ENCODE results near the gene LRRC25. TPM values are rescaled to one million over a fixed set of nuclear protein-coding genes. Genes with fewer than 3 reads are reported as not detected.

Gene LRRC25
- total RNA-seq, 1 donor from 2014 or later = not detected

DNA sequence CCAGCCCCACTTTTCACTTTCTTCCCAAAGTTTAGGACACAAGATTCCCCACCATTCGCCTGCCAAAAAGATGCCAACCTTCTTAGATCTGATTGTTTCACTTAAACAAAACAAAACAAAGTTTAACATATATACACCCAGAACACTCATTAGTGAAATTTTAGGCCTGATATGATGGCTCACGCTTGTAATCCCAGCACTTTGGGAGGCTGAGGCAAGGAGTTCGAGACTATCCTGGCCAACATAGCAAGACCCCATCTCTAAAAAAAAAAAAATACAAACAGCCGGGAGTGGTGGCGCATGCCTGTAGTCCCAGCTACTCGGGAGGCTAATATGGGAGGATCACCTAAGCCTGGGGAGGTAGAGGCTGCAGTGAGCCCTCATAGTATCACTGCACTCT is 52.1 kb downstream of the LRRC25 start:
- H3K36me3 Mint-ChIP-seq (ENCODE audit: low read depth) = peaks cover 9% of the 10 kb centered on the region
- H3K4me1 Mint-ChIP-seq (ENCODE audit: low read depth) = peaks cover 6% of the 10 kb centered on the region
- no peak overlapping the region for H3K27ac Mint-ChIP-seq (ENCODE audit: unreplicated experiment)
- no peak overlapping the region for H3K4me3 Mint-ChIP-seq (ENCODE audit: unreplicated experiment)
- no peak for DNase-seq (ENCODE audit: low spot score)
- TF ChIP-seq, protein P1, sequence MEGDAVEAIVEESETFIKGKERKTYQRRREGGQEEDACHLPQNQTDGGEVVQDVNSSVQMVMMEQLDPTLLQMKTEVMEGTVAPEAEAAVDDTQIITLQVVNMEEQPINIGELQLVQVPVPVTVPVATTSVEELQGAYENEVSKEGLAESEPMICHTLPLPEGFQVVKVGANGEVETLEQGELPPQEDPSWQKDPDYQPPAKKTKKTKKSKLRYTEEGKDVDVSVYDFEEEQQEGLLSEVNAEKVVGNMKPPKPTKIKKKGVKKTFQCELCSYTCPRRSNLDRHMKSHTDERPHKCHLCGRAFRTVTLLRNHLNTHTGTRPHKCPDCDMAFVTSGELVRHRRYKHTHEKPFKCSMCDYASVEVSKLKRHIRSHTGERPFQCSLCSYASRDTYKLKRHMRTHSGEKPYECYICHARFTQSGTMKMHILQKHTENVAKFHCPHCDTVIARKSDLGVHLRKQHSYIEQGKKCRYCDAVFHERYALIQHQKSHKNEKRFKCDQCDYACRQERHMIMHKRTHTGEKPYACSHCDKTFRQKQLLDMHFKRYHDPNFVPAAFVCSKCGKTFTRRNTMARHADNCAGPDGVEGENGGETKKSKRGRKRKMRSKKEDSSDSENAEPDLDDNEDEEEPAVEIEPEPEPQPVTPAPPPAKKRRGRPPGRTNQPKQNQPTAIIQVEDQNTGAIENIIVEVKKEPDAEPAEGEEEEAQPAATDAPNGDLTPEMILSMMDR (IDR thresholded peaks at IDR 0.05) = no peak
- no peaks in the 10 kb centered on the region for H3K27me3 Mint-ChIP-seq (ENCODE audit: low read depth)
- no peaks in the 10 kb centered on the region for H3K9me3 Mint-ChIP-seq (ENCODE audit: low read depth)

DNA sequence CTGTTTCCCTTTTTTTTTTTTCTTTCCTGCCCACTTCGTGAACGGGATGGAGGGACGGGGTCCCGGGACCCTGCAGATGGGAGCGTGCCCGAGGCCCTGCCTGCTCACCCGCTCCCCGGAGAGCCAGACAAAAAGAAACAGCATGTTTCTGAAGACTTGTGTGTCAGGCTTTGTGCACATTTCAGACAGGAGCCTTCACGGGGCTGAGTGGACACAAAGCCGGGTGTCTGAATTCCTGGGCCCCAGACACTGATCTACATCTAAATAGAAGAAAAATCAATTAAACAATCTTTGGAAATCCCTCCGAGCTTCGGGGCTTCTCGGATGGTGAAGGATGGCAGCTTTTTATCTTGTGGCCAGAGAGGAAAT is 52.9 kb downstream of the LRRC25 start:
- H3K4me1 Mint-ChIP-seq (ENCODE audit: low read depth) = peaks cover 9% of the 10 kb centered on the region
- peaks cover 9% of the 10 kb centered on the region for H3K36me3 Mint-ChIP-seq (ENCODE audit: low read depth)
- H3K27me3 Mint-ChIP-seq (ENCODE audit: low read depth) = no peaks in the 10 kb centered on the region
- no peak overlapping the region for H3K27ac Mint-ChIP-seq (ENCODE audit: unreplicated experiment)
- TF ChIP-seq, protein P1 (IDR thresholded peaks at IDR 0.05) = no peak
- no peak overlapping the region for H3K4me3 Mint-ChIP-seq (ENCODE audit: unreplicated experiment)
- no peaks in the 10 kb centered on the region for H3K9me3 Mint-ChIP-seq (ENCODE audit: low read depth)
- DNase-seq (ENCODE audit: low spot score) = no peak

GRCh38 chr19:18342090-18342632 is 55.3 kb downstream of the LRRC25 start:
- no peaks in the 10 kb centered on the region for H3K9me3 Mint-ChIP-seq (ENCODE audit: low read depth)
- DNase-seq (ENCODE audit: low spot score) = no peak
- H3K4me3 Mint-ChIP-seq (ENCODE audit: unreplicated experiment) = no peak overlapping the region
- peaks cover 9% of the 10 kb centered on the region for H3K36me3 Mint-ChIP-seq (ENCODE audit: low read depth)
- H3K27me3 Mint-ChIP-seq (ENCODE audit: low read depth) = no peaks in the 10 kb centered on the region
- H3K4me1 Mint-ChIP-seq (ENCODE audit: low read depth) = peaks cover 10% of the 10 kb centered on the region
- H3K27ac Mint-ChIP-seq (ENCODE audit: unreplicated experiment) = peak overlapping the region; percentile 17
- TF ChIP-seq, protein P1 (IDR thresholded peaks at IDR 0.05) = no peak

Small RNA genes lying within 50 kb of the gene (microRNA-seq; reads per million reads assigned to microRNA genes)
- not detected for gene MIR3189 (ENCODE audit: borderline number of aligned reads)

Other genes with a start within 250 kb of the LRRC25 start
- 67.6 to 96.3 TPM (median 73.1 TPM) in 3 replicates for gene PIK3R2, start 244.5 kb downstream of the LRRC25 start, total RNA-seq
- gene IFI30, start 223.8 kb downstream of the LRRC25 start, total RNA-seq = 0.33 to 2.1 TPM (median 1.7 TPM) in 3 replicates
- 10.9 to 14.2 TPM (median 12.8 TPM) in 3 replicates for gene MPV17L2, start 204.4 kb downstream of the LRRC25 start, total RNA-seq
- gene RAB3A, start 193.6 kb downstream of the LRRC25 start, total RNA-seq = 3.4 to 6.1 TPM (median 3.8 TPM) in 3 replicates
- gene PDE4C, start 171.2 kb downstream of the LRRC25 start, total RNA-seq = 2.9 to 3.4 TPM in 2 of 3 replicates, not detected in the other
- gene IQCN, start 123.2 kb downstream of the LRRC25 start, total RNA-seq = 1.6 to 4.0 TPM (median 2.4 TPM) in 3 replicates
- 129 to 181 TPM (median 176 TPM) in 3 replicates for gene JUND, start 116.0 kb downstream of the LRRC25 start, total RNA-seq
- gene LSM4, start 74.5 kb downstream of the LRRC25 start, total RNA-seq = 68.1 to 84.8 TPM (median 73.0 TPM) in 3 replicates
- 18.6 to 21.5 TPM (median 21.1 TPM) in 3 replicates for gene PGPEP1, start 57.0 kb downstream of the LRRC25 start, total RNA-seq
- gene GDF15, start 11.5 kb downstream of the LRRC25 start, total RNA-seq = 6.2 to 149 TPM (median 149 TPM) in 3 replicates
- 54.8 to 72.3 TPM (median 56.3 TPM) in 3 replicates for gene SSBP4, start 21.8 kb upstream of the LRRC25 start, total RNA-seq
- 56.5 to 213 TPM (median 208 TPM) in 3 replicates for gene ISYNA1, start 40.5 kb upstream of the LRRC25 start, total RNA-seq
- gene ELL, start 124.4 kb upstream of the LRRC25 start, total RNA-seq = 12.4 to 14.0 TPM (median 13.0 TPM) in 3 replicates
- gene FKBP8, start 146.0 kb upstream of the LRRC25 start, total RNA-seq = 168 to 192 TPM (median 190 TPM) in 3 replicates
- 63.4 to 69.8 TPM (median 65.4 TPM) in 3 replicates for gene KXD1, start 160.2 kb upstream of the LRRC25 start, total RNA-seq
- gene UBA52, start 174.2 kb upstream of the LRRC25 start, total RNA-seq = 712 to 830 TPM (median 749 TPM) in 3 replicates
- 46.9 to 89.0 TPM (median 54.1 TPM) in 3 replicates for gene REX1BD, start 191.2 kb upstream of the LRRC25 start, total RNA-seq
- gene CRLF1, start 209.2 kb upstream of the LRRC25 start, total RNA-seq = 13.2 to 21.9 TPM (median 15.3 TPM) in 3 replicates
- gene TMEM59L, start 215.2 kb upstream of the LRRC25 start, total RNA-seq = 4.4 to 4.8 TPM (median 4.4 TPM) in 3 replicates
- gene KLHL26, start 239.4 kb upstream of the LRRC25 start, total RNA-seq = 6.6 to 9.8 TPM (median 8.0 TPM) in 3 replicates

Data from chondrocyte (in vitro differentiated cells).